Naive B cell (primary cell): ENCODE measurements around the gene ELP4. TPM values are rescaled to one million over a fixed set of nuclear protein-coding genes. Genes with fewer than 3 reads are reported as not detected.

Experiments
- ATAC-seq, 2 donors: fragments of 150-1000 bp; cut with Tn5 transposase; 2 replicates each; pipeline ENCODE4 v1.10.0; 2021; ENCODE audit warnings: low read depth in 2 of 2, mild to moderate bottlenecking in 2 of 2, moderate library complexity in 2 of 2
- DNase-seq: peaks from one replicate; pipeline ENCODE4 v3.0.0; 2022
- H3K27ac Mint-ChIP-seq, 6 donors: one replicate each; pipeline ENCODE4 v1.8.0; 2020 to 2022; ENCODE audit warnings: mild to moderate bottlenecking in 6 of 6, mixed read lengths in 6 of 6, moderate library complexity in 5 of 6, inconsistent platforms in 2 of 6
- H3K27me3 Mint-ChIP-seq, 3 donors: one replicate each; pipeline ENCODE4 v1.8.0; 2021 to 2022; ENCODE audit warnings: mixed read lengths in 3 of 3, mild to moderate bottlenecking in 1 of 3
- H3K36me3 Mint-ChIP-seq, 2 donors: one replicate each; pipeline ENCODE4 v1.8.0; 2020 to 2022; ENCODE audit warnings: mixed read lengths in 2 of 2, inconsistent platforms in 1 of 2, mild to moderate bottlenecking in 1 of 2
- H3K4me1 Mint-ChIP-seq, 3 donors: one replicate each; pipeline ENCODE4 v1.8.0; 2020 to 2022; ENCODE audit warnings: mixed read lengths in 3 of 3, inconsistent platforms in 1 of 3, mild to moderate bottlenecking in 1 of 3, moderate library complexity in 1 of 3
- H3K4me3 Mint-ChIP-seq, 8 donors: one replicate each; pipeline ENCODE4 v1.8.0; 2020 to 2022; ENCODE audit warnings: mild to moderate bottlenecking in 8 of 8, mixed read lengths in 8 of 8, moderate library complexity in 8 of 8, inconsistent platforms in 2 of 8
- H3K9me3 Mint-ChIP-seq, 7 donors: one replicate each; pipeline ENCODE4 v1.8.0; 2020 to 2022; ENCODE audit warnings: mixed read lengths in 7 of 7, mild to moderate bottlenecking in 5 of 7, inconsistent platforms in 2 of 7, moderate library complexity in 1 of 7
- polyA plus RNA-seq, 6 donors: library from polyadenylated mRNA; unstranded; fragments of 300-500 nt; fragmentation: Illumina TruSeq; gene quantifications; one replicate each; pipeline ENCODE4 v1.2.3, GENCODE V29; 2021; ENCODE audit warnings: low read depth in 6 of 6

Gene ELP4
- polyA plus RNA-seq, 6 donors from 2014 or later: 16.7 to 25.0 (median 19.9) TPM

- Mint-ChIP-seq H3K4me1 (peaks cover 7 to 15% (median 8%) of the 10 kb centered on the region in 3 donors), H3K27me3 (peaks cover 55 to 88% (median 65%) of the 10 kb centered on the region in 3 donors), H3K9me3 (peaks cover 0 to 36% (median 19%) of the 10 kb centered on the region in 7 donors), H3K4me3 (peak overlapping the region in 4 of 8 donors; percentile 8 to 71 (median 30)), H3K36me3 (peaks cover 11 to 14% of the 10 kb centered on the region in 2 donors), H3K27ac (peak overlapping the region in 1 of 6 donors; percentile 50)
- ATAC-seq (no peak), DNase-seq (no peak)
These were observed 311.7 kb downstream of the ELP4 start for GRCh38 chr11:31821235-31821764.

- Mint-ChIP-seq H3K27ac (peak overlapping the region in 2 of 6 donors; percentile 33 to 50), H3K27me3 (peaks cover 58 to 91% (median 67%) of the 10 kb centered on the region in 3 donors), H3K4me3 (peak overlapping the region in 3 of 8 donors; percentile 11 to 42 (median 19)), H3K4me1 (peaks cover 5 to 18% (median 7%) of the 10 kb centered on the region in 3 donors), H3K36me3 (peaks cover 11 to 14% of the 10 kb centered on the region in 2 donors), H3K9me3 (peaks cover 0 to 39% (median 22%) of the 10 kb centered on the region in 7 donors)
- ATAC-seq (no peak), DNase-seq (no peak)
These were observed 312.2 kb downstream of the ELP4 start for GRCh38 chr11:31821766-31822165.

DNA sequence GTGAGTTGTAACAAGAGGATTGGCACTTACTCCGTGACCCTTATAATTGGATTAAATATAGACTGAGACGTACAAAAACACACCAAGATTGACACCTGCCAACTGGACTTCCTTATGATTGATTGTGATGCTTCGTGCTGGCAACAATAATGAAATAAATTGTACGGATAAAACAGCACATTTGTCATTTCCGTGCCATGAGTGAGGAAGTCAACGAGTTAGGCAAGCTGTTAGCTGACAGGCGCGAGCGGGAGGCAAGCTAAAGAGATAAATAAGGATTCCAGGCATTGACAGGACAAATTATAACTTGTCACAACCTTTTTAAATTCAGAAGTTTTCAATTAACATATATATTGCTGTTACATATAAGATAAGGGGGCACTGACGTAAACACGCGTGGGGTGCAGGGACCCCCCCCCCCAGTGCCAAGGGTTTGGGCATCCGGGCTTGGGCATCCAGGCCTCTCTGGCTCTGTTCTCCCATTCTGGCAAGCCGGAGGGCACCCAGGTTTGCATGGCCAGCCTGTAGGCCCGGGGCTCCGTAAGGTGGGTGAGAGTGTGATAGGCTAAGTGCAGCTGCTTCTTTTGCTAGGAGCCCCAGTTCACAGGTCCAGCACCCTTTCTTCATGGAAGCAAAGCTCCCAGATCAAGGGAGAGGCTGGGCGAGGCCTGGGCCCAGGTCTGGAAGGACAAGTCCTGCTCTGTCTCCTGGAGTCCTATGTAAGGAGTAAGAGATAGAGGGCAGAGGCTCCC lies 312.8 kb downstream of the ELP4 start:
- Mint-ChIP-seq H3K27me3 (peaks cover 56 to 91% (median 73%) of the 10 kb centered on the region in 3 donors), H3K4me1 (peaks cover 3 to 17% (median 5%) of the 10 kb centered on the region in 3 donors), H3K9me3 (peaks cover 0 to 42% (median 18%) of the 10 kb centered on the region in 7 donors), H3K36me3 (peaks cover 11 to 15% of the 10 kb centered on the region in 2 donors), H3K27ac (no peak overlapping the region), H3K4me3 (peak overlapping the region in 2 of 8 donors; percentile 5 to 19)
- ATAC-seq (no peak), DNase-seq (no peak)

DNA sequence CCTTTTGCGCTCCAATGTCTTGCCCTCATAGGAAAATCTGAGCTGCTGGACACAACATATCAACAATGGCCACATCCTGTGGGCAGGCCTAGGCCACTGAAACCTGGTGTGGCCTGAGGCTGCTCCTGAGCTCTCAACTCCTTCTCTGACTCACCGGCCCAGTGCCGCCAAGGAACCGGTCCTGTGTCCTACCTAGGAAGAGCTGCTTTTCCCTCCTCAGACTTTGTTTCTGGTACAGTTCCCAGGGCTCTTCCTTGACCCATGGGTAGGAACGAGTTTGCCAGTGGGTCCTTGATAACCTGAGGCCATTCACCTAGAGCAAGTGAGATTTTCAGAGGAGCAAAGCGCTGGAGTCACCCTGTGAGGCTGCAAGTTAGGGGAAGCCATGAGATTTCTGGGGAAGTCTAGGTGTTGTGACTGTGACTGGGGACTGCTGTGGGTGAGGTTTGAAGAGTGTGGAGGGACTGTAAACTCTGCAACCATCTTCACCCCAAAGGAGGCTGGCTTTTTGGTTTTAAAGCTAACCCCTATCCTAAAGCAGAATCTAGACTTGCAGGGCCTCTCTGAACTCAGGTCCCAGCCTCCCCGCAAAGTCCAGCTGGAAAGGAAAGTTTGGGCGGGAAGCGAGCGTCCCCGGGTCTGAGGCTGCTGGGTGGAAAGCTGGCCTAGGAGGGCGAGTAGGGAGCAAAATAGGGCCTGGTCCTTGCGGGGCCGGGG lies 313.5 kb downstream of the ELP4 start:
- ATAC-seq (no peak), DNase-seq (no peak)
- peaks cover 0 to 49% (median 17%) of the 10 kb centered on the region in 7 donors for H3K9me3 Mint-ChIP-seq
- H3K27me3 Mint-ChIP-seq: peaks cover 63 to 95% (median 79%) of the 10 kb centered on the region in 3 donors
- peak overlapping the region in 2 of 6 donors; percentile 27 to 47 for H3K27ac Mint-ChIP-seq
- peak overlapping the region in 1 of 8 donors; percentile 36 for H3K4me3 Mint-ChIP-seq
- H3K36me3 Mint-ChIP-seq: peaks cover 11 to 20% of the 10 kb centered on the region in 2 donors
- H3K4me1 Mint-ChIP-seq: peaks cover 8 to 16% (median 9%) of the 10 kb centered on the region in 3 donors

GRCh38 chr11:31823644-31824331 lies 314.2 kb downstream of the ELP4 start:
- no peak for DNase-seq
- Mint-ChIP-seq H3K4me3 (peak overlapping the region in 1 of 8 donors; percentile 47), H3K36me3 (peaks cover 11 to 20% of the 10 kb centered on the region in 2 donors), H3K27ac (peak overlapping the region in 2 of 6 donors; percentile 80 to 94), H3K27me3 (peaks cover 64 to 89% (median 75%) of the 10 kb centered on the region in 3 donors), H3K9me3 (peaks cover 0 to 51% (median 15%) of the 10 kb centered on the region in 7 donors), H3K4me1 (peaks cover 8 to 14% (median 9%) of the 10 kb centered on the region in 3 donors)
- ATAC-seq: no peak

DNA sequence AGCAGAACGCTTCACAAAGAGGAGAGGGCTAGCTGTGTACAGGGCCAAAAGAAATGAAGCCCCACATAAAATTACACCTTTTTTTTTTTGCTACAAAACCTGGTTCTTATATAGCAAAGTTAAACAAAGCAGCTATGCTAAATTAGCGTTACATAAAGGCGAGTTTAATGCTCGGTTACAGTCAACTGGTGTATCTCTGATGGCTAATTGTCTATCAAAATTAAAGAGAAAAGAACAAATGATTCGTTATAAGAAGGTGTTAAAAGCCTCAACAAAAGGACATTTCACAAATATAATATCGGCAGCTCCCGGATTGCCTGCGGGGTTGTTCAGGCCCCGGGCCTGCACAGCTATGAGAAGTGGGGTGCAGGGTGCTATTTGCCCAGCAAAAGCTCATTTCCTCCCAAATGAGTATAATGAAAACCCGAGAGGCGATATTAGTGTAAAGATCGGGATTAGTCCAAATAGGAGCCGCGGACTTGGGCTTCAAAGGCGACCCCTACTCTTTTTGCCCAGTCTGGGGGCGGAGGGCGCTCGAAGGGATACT lies 314.8 kb downstream of the ELP4 start:
- H3K4me1 Mint-ChIP-seq: peaks cover 8 to 14% (median 9%) of the 10 kb centered on the region in 3 donors
- peak overlapping the region in 3 of 8 donors; percentile 43 to 80 (median 56) for H3K4me3 Mint-ChIP-seq

DNA sequence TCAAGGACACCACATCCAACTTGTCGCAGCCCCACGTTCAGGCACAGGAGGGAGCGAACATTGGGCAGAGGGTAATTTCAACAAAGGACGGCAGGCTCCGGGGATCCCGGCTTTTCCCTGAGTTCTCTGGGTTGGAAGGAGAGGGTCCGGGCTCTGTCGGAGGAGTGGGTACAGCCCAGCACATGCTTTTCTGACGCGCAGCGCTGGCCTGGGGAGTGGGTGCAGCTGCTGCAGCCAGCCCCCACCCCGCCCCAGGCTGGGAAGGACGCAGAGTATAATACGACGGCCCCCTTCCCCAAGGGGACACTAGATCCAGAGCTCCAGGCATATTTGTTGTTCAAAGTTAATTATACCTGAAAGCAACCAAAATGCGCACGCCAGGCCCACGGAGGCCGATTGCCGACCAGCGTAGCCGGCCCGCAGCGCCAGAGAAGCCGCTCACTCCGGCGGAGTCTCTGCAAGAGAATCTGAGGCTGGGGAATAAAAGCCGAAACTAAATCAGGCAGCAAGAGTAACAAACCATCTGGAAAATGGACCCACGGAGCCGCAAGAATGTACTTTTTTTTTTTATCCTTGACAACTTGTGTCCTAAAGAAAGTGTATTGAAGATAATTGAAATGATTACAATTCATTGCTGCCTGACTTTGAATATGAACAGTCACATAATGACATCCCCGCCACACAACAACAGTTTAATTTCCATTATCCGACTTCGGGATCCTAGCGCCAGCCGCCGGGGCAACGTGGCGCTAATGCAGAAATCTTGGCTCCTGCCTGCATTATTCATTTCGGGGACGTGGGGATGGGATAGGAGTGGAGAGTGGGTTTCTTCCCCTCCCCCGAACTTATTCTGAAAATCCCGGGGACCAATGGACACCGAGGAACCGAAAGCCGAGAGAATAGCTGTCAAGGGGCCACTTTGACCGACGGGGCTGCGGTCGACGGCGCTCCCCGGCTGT lies 315.6 kb downstream of the ELP4 start:
- Mint-ChIP-seq H3K27ac (peak overlapping the region in 4 of 6 donors; percentile 49 to 94 (median 90)), H3K9me3 (peaks cover 0 to 51% (median 14%) of the 10 kb centered on the region in 7 donors), H3K4me1 (peaks cover 8 to 11% (median 9%) of the 10 kb centered on the region in 3 donors), H3K27me3 (peaks cover 75 to 89% (median 85%) of the 10 kb centered on the region in 3 donors), H3K36me3 (peaks cover 11 to 20% of the 10 kb centered on the region in 2 donors), H3K4me3 (peak overlapping the region in 4 of 8 donors; percentile 52 to 80 (median 62))
- ATAC-seq: no peak
- DNase-seq: no peak

More for the DNA sequence above, 314.8 kb downstream of the ELP4 start:
- peaks cover 0 to 51% (median 14%) of the 10 kb centered on the region in 7 donors for H3K9me3 Mint-ChIP-seq
- no peak for ATAC-seq
- H3K36me3 Mint-ChIP-seq: peaks cover 11 to 20% of the 10 kb centered on the region in 2 donors
- DNase-seq: no peak
- H3K27ac Mint-ChIP-seq: peak overlapping the region in 3 of 6 donors; percentile 88 to 94 (median 93)
- H3K27me3 Mint-ChIP-seq: peaks cover 68 to 89% (median 77%) of the 10 kb centered on the region in 3 donors

GRCh38 chr11:31825838-31826484 lies 316.4 kb downstream of the ELP4 start:
- ATAC-seq: no peak
- DNase-seq: no peak
- Mint-ChIP-seq H3K27ac (peak overlapping the region in 1 of 6 donors; percentile 93), H3K4me3 (peak overlapping the region in 3 of 8 donors; percentile 34 to 49 (median 43)), H3K27me3 (peaks cover 75 to 88% (median 85%) of the 10 kb centered on the region in 3 donors), H3K36me3 (peaks cover 11 to 20% of the 10 kb centered on the region in 2 donors), H3K9me3 (peaks cover 0 to 51% (median 14%) of the 10 kb centered on the region in 7 donors), H3K4me1 (peaks cover 8 to 11% (median 9%) of the 10 kb centered on the region in 3 donors)

- peaks cover 69 to 80% (median 78%) of the 10 kb centered on the region in 3 donors for H3K27me3 Mint-ChIP-seq
- H3K4me1 Mint-ChIP-seq: peaks cover 8 to 11% (median 9%) of the 10 kb centered on the region in 3 donors
- H3K27ac Mint-ChIP-seq: peak overlapping the region in 4 of 6 donors; percentile 61 to 89 (median 88)
- H3K4me3 Mint-ChIP-seq: peak overlapping the region in 4 of 8 donors; percentile 34 to 75 (median 46)
- DNase-seq: no peak
- ATAC-seq: no peak
- H3K9me3 Mint-ChIP-seq: peaks cover 0 to 42% (median 10%) of the 10 kb centered on the region in 7 donors
- peaks cover 5 to 14% of the 10 kb centered on the region in 2 donors for H3K36me3 Mint-ChIP-seq
These were observed 317.2 kb downstream of the ELP4 start for GRCh38 chr11:31826536-31827438.
